ENCODE data around the gene MFN1. TPM values are rescaled to one million over a fixed set of nuclear protein-coding genes. Genes with fewer than 3 reads are reported as not detected.

Gene MFN1
- total and polyA plus RNA-seq, 2 of the 13 experiments (the other 11 are each of a cell fraction or from before 2014, with no cell fraction given), result 25.2 to 37.5 TPM

DNA sequence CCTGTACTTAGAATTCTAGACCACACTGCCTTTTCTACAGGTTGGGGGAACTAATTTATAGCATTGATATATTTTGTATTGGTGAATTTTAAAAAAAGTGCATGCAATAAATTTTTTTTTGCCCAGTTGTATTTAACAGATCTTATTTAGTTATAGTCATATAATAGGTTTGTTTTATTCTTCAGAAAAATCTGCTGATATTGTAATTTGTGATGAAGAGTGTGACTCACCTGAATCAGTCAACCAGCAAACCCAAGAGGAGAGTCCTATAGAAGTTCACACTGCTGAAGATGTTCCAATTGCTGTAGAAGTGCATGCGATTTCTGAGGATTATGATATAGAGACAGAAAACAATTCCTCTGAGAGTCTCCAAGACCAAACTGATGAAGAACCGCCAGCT lies 14.4 kb upstream of the MFN1 start:
- peak; percentile 56 for TF ChIP-seq MAFF (IDR thresholded peaks at IDR 0.05; ENCODE audit: low read depth, low read length)
- TF ChIP-seq, protein P1, sequence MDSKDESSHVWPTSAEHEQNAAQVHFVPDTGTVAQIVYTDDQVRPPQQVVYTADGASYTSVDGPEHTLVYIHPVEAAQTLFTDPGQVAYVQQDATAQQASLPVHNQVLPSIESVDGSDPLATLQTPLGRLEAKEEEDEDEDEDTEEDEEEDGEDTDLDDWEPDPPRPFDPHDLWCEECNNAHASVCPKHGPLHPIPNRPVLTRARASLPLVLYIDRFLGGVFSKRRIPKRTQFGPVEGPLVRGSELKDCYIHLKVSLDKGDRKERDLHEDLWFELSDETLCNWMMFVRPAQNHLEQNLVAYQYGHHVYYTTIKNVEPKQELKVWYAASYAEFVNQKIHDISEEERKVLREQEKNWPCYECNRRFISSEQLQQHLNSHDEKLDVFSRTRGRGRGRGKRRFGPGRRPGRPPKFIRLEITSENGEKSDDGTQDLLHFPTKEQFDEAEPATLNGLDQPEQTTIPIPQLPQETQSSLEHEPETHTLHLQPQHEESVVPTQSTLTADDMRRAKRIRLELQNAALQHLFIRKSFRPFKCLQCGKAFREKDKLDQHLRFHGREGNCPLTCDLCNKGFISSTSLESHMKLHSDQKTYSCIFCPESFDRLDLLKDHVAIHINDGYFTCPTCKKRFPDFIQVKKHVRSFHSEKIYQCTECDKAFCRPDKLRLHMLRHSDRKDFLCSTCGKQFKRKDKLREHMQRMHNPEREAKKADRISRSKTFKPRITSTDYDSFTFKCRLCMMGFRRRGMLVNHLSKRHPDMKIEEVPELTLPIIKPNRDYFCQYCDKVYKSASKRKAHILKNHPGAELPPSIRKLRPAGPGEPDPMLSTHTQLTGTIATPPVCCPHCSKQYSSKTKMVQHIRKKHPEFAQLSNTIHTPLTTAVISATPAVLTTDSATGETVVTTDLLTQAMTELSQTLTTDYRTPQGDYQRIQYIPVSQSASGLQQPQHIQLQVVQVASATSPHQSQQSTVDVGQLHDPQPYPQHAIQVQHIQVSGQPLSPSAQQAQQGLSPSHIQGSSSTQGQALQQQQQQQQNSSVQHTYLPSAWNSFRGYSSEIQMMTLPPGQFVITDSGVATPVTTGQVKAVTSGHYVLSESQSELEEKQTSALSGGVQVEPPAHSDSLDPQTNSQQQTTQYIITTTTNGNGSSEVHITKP (CRISPR knock-in tag; IDR thresholded peaks at IDR 0.05; ENCODE audit: low read depth), result no peak
- TF ChIP-seq MAFK (conservative IDR thresholded peaks at IDR 0.05 in 1 of 2, IDR thresholded peaks at IDR 0.05 in 1 of 2; ENCODE audit: low read length in 2 of 2), result peak; percentile 51 to 63; a peak in 3 of 4 replicates
- POLR2A ChIA-PET, result no interaction called here
- no peak overlapping the region for H3K4me2 ChIP-seq (ENCODE audit: low read depth, low read length)
- no peak overlapping the region for H3K4me3 ChIP-seq (replicated peaks in 1 of 3; ENCODE audit: insufficient read depth in 1 of 3, low read depth in 2 of 3, low read length in 3 of 3)
- no peaks in the 10 kb centered on the region for H3K4me1 ChIP-seq (ENCODE audit: insufficient read depth, low read length)
- peaks cover 19 to 63% of the 10 kb centered on the region in 2 experiments for H3K36me3 ChIP-seq (replicated peaks in 1 of 2; ENCODE audit: control insufficient read depth in 1 of 2, insufficient read depth in 2 of 2, low read length in 2 of 2)
- 96% methylated on average over 2 of the region's 2 CpGs for WGBS (ENCODE audit: low lambda C conversion rate)
- no peaks in the 10 kb centered on the region for H3K27me3 ChIP-seq (ENCODE audit: control insufficient read depth in 1 of 2, insufficient read depth in 2 of 2, low read length in 2 of 2)
- no peak for ATAC-seq
- intact Hi-C loops (cut with micrococcal nuclease; ENCODE audit: unreplicated experiment) (no loop called here), in situ Hi-C loops (cut with HindIII; ENCODE audit: extremely low pct_ligation_motif_present, low pct_unique_long_range_greater_than_20kb) (no loop called here)
- H4K20me1 ChIP-seq (ENCODE audit: insufficient read depth, low read length), result no peaks in the 10 kb centered on the region
- peaks cover 3% of the 10 kb centered on the region for H3K79me2 ChIP-seq (ENCODE audit: insufficient read depth, low read length)
- no peak for DNase-seq (ENCODE audit: low spot score)
- no peak overlapping the region for H3K9ac ChIP-seq (ENCODE audit: insufficient read depth, low read depth, low read length)
- H2AFZ ChIP-seq (ENCODE audit: low read length), result no peak overlapping the region
- H3K27ac ChIP-seq (ENCODE audit: extremely low read length, insufficient read depth, low read length), result no peak overlapping the region
- no peaks in the 10 kb centered on the region for H3K9me3 ChIP-seq (ENCODE audit: low read length)
- no peak for FAIRE-seq
- CTCF ChIA-PET (ENCODE audit: low intra/inter-chr PET ratio, low total read pairs), result no interaction called here
- no TSS peak for BruUV-seq (replicated peaks)

DNA sequence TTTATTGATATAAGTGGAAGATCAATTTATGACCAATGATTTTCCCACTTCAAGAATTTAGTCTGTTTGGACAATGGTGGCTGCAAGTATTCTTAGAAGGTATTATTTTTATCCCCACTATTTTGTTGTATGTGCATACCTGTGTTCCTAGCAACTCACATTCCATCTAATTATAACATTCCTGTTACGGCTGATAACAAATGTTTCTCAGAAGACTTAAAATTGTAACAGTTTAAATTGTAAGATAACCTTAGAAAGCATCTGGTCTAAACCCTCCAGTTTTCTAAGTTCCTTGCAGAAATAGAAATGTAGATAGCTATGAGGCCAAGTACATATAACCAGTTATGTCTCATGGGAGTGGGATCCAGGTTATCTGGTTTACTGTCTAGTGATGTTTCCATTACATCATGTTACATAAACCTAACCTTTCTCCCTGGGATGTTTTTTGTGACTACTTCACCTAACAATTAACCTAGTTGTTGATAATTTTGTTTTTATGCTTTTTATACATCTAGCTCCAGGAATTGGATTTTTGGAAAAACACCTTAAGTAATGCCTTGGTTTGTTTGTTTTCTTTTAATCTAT lies 11.1 kb upstream of the MFN1 start:
- no peak overlapping the region for H2AFZ ChIP-seq (ENCODE audit: low read length)
- DNase-seq (ENCODE audit: low spot score) (no peak), ATAC-seq (no peak), FAIRE-seq (no peak)
- H3K27me3 ChIP-seq (ENCODE audit: control insufficient read depth in 1 of 2, insufficient read depth in 2 of 2, low read length in 2 of 2), result no peaks in the 10 kb centered on the region
- no peak overlapping the region for H3K9ac ChIP-seq (ENCODE audit: insufficient read depth, low read depth, low read length)
- CTCF ChIA-PET (ENCODE audit: low intra/inter-chr PET ratio, low total read pairs), result no interaction called here
- TF ChIP-seq, protein P2, sequence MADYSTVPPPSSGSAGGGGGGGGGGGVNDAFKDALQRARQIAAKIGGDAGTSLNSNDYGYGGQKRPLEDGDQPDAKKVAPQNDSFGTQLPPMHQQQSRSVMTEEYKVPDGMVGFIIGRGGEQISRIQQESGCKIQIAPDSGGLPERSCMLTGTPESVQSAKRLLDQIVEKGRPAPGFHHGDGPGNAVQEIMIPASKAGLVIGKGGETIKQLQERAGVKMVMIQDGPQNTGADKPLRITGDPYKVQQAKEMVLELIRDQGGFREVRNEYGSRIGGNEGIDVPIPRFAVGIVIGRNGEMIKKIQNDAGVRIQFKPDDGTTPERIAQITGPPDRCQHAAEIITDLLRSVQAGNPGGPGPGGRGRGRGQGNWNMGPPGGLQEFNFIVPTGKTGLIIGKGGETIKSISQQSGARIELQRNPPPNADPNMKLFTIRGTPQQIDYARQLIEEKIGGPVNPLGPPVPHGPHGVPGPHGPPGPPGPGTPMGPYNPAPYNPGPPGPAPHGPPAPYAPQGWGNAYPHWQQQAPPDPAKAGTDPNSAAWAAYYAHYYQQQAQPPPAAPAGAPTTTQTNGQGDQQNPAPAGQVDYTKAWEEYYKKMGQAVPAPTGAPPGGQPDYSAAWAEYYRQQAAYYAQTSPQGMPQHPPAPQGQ (CRISPR knock-in tag; IDR thresholded peaks at IDR 0.05; ENCODE audit: borderline replicate concordance), result no peak
- TF ChIP-seq PAX8 (CRISPR knock-in tag; IDR thresholded peaks at IDR 0.05; ENCODE audit: borderline replicate concordance) (no peak), KDM1A (CRISPR knock-in tag; IDR thresholded peaks at IDR 0.05) (no peak), ZNF543 (CRISPR knock-in tag; IDR thresholded peaks at IDR 0.05) (no peak), ZMYM3 (CRISPR knock-in tag; IDR thresholded peaks at IDR 0.05) (no peak), MTA1 (CRISPR knock-in tag; IDR thresholded peaks at IDR 0.05; ENCODE audit: borderline replicate concordance) (no peak)
- TF ChIP-seq, protein P3, sequence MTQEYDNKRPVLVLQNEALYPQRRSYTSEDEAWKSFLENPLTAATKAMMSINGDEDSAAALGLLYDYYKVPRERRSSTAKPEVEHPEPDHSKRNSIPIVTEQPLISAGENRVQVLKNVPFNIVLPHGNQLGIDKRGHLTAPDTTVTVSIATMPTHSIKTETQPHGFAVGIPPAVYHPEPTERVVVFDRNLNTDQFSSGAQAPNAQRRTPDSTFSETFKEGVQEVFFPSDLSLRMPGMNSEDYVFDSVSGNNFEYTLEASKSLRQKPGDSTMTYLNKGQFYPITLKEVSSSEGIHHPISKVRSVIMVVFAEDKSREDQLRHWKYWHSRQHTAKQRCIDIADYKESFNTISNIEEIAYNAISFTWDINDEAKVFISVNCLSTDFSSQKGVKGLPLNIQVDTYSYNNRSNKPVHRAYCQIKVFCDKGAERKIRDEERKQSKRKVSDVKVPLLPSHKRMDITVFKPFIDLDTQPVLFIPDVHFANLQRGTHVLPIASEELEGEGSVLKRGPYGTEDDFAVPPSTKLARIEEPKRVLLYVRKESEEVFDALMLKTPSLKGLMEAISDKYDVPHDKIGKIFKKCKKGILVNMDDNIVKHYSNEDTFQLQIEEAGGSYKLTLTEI (CRISPR knock-in tag; conservative IDR thresholded peaks at IDR 0.05), result no peak
- H3K4me1 ChIP-seq (ENCODE audit: insufficient read depth, low read length), result no peaks in the 10 kb centered on the region
- intact Hi-C loops (cut with micrococcal nuclease; ENCODE audit: unreplicated experiment), result no loop called here
- no peak overlapping the region for H3K27ac ChIP-seq (ENCODE audit: extremely low read length, insufficient read depth, low read length)
- H3K4me3 ChIP-seq (replicated peaks in 1 of 3; ENCODE audit: insufficient read depth in 1 of 3, low read depth in 2 of 3, low read length in 3 of 3), result no peak overlapping the region
- 100% methylated on average over 1 of the region's 1 CpG for WGBS (ENCODE audit: low lambda C conversion rate)
- in situ Hi-C loops (cut with HindIII; ENCODE audit: extremely low pct_ligation_motif_present, low pct_unique_long_range_greater_than_20kb), result no loop called here
- no peaks in the 10 kb centered on the region for H3K79me2 ChIP-seq (ENCODE audit: insufficient read depth, low read length)
- H3K9me3 ChIP-seq (ENCODE audit: low read length), result no peaks in the 10 kb centered on the region
- no peaks in the 10 kb centered on the region for H4K20me1 ChIP-seq (ENCODE audit: insufficient read depth, low read length)
- no peak overlapping the region for H3K4me2 ChIP-seq (ENCODE audit: low read depth, low read length)
- H3K36me3 ChIP-seq (replicated peaks in 1 of 2; ENCODE audit: control insufficient read depth in 1 of 2, insufficient read depth in 2 of 2, low read length in 2 of 2), result peaks cover 6 to 37% of the 10 kb centered on the region in 2 experiments
- BruUV-seq (replicated peaks), result no TSS peak
- POLR2A ChIA-PET, result no interaction called here
